Glutamatergic neuron (in vitro differentiated cells): ENCODE results near the gene BOC. TPM values are rescaled to one million over a fixed set of nuclear protein-coding genes. Genes with fewer than 3 reads are reported as not detected.

ENCODE experiments used
- DNase-seq: peaks from one replicate; pipeline ENCODE4 v3.0.0; 2022
- H3K27ac Mint-ChIP-seq: one replicate; pipeline ENCODE4 v1.8.0; 2020; ENCODE audit warnings: mild to moderate bottlenecking, mixed read lengths, inconsistent platforms; ENCODE audit not compliant: unreplicated experiment
- H3K27me3 Mint-ChIP-seq: one replicate; pipeline ENCODE4 v1.8.0; 2020; ENCODE audit warnings: mild to moderate bottlenecking, moderate library complexity, mixed read lengths, inconsistent platforms; ENCODE audit not compliant: unreplicated experiment
- H3K36me3 Mint-ChIP-seq: one replicate; pipeline ENCODE4 v1.8.0; 2020; ENCODE audit warnings: mild to moderate bottlenecking, mixed read lengths, inconsistent platforms; ENCODE audit not compliant: unreplicated experiment
- H3K4me1 Mint-ChIP-seq: one replicate; pipeline ENCODE4 v1.8.0; 2020; ENCODE audit warnings: mild to moderate bottlenecking, low read depth, mixed read lengths, inconsistent platforms; ENCODE audit not compliant: unreplicated experiment
- H3K4me3 Mint-ChIP-seq: one replicate; pipeline ENCODE4 v1.8.0; 2020; ENCODE audit warnings: mild to moderate bottlenecking, mixed read lengths, inconsistent platforms; ENCODE audit not compliant: unreplicated experiment
- H3K9me3 Mint-ChIP-seq: one replicate; pipeline ENCODE4 v1.8.0; 2020; ENCODE audit warnings: mild to moderate bottlenecking, moderate library complexity, mixed read lengths, inconsistent platforms; ENCODE audit not compliant: unreplicated experiment
- CTCF ChIP-seq: fragments of 200-600 bp; sonication (generic); IDR thresholded peaks from one replicate; pipeline ENCODE4 v1.5.0; 2021; ENCODE audit not compliant: partially characterized antibody, unreplicated experiment
- total RNA-seq: library from RNA; stranded (reverse); fragmentation: NEBNext Ultra II Directional; extraction: Animal tissue kit (Norgen Biotek cat#: 25700); gene quantifications from one replicate; pipeline ENCODE4 v1.2.1, GENCODE V29; 2021; ENCODE audit not compliant: unreplicated experiment

BOC gene
- total RNA-seq, 1 donor from 2014 or later = 32.9 TPM

DNA sequence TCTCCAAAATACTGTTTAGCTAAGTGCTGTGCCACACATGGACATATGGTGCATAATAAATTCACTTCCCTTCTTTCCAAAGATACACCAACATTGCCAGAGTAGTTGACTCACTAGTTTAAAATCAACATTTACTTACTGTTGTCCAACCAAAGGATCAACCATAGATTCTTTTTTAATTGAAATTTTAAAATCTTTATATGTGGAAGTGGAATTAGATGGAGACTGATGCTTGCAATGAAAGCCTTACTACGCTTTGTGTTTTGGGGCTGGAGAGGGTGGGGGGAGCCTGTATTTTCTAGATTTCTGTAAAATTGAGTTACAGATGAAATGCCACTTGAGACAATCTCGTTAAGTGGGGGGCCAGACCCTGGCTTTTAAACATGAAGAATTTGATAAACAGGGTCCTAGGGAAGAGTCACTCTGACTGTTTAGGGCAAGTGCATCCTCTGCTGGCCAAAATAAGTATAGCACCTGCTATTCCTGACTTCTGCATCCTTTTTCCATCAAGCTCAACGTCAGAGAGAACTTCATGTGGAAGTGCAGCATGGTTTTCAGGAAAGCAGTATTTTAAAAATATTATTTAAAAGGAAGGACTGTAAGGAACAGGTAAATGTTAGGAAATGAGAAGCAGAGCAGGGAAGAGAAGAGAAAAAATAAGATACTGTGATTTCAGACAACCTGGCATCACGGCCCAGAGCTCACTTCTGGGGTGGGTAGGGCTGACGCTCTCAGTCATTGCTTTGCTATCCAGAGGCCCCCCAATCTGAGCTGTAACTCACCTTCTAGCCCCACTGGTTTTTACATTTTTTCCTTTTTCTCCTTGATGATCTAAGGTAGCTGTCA, 76.7 kb downstream of the BOC start:
- peak; percentile 99 for TF ChIP-seq CTCF
- peak; percentile 65 for DNase-seq
- peak overlapping the region; percentile 48 for H3K27ac Mint-ChIP-seq
- no peaks in the 10 kb centered on the region for H3K27me3 Mint-ChIP-seq
- no peaks in the 10 kb centered on the region for H3K36me3 Mint-ChIP-seq
- H3K9me3 Mint-ChIP-seq = peaks cover 3% of the 10 kb centered on the region
- H3K4me3 Mint-ChIP-seq = no peak overlapping the region
- peaks cover 14% of the 10 kb centered on the region for H3K4me1 Mint-ChIP-seq

GRCh38 chr3:113288881-113289280, 77.5 kb downstream of the BOC start:
- Mint-ChIP-seq H3K27me3 (no peaks in the 10 kb centered on the region), H3K4me1 (peaks cover 14% of the 10 kb centered on the region), H3K9me3 (peaks cover 3% of the 10 kb centered on the region), H3K4me3 (no peak overlapping the region), H3K36me3 (no peaks in the 10 kb centered on the region), H3K27ac (no peak overlapping the region)
- no peak for TF ChIP-seq CTCF
- no peak for DNase-seq

- no peak for DNase-seq
- Mint-ChIP-seq H3K9me3 (no peaks in the 10 kb centered on the region), H3K27me3 (no peaks in the 10 kb centered on the region), H3K36me3 (no peaks in the 10 kb centered on the region), H3K4me1 (peaks cover 14% of the 10 kb centered on the region), H3K27ac (no peak overlapping the region), H3K4me3 (no peak overlapping the region)
- TF ChIP-seq CTCF = no peak
These were observed 80.2 kb downstream of the BOC start for GRCh38 chr3:113291572-113291971.

DNA sequence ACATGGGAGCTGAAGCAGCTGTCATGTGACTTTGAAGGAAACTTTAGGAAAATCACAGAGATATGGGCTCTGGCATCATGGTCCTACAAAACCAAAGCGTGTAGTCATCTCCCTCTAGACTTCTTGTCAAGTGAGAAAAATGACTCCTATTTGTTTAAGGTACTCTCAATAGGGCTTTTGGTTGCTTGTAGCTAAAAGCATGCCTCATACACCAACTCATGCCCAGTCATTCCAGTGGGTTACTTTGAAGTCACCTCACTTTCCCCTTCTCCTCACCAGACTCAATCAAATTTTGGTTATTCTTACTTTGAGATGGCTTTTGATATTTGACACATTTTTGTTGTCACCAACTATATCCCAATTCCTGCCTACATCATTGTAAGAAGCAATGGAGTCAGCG, 81.6 kb downstream of the BOC start:
- no peak for DNase-seq
- TF ChIP-seq CTCF = no peak
- no peak overlapping the region for H3K4me3 Mint-ChIP-seq
- H3K36me3 Mint-ChIP-seq = no peaks in the 10 kb centered on the region
- no peaks in the 10 kb centered on the region for H3K27me3 Mint-ChIP-seq
- no peaks in the 10 kb centered on the region for H3K9me3 Mint-ChIP-seq
- H3K27ac Mint-ChIP-seq = no peak overlapping the region
- H3K4me1 Mint-ChIP-seq = peaks cover 9% of the 10 kb centered on the region

DNA sequence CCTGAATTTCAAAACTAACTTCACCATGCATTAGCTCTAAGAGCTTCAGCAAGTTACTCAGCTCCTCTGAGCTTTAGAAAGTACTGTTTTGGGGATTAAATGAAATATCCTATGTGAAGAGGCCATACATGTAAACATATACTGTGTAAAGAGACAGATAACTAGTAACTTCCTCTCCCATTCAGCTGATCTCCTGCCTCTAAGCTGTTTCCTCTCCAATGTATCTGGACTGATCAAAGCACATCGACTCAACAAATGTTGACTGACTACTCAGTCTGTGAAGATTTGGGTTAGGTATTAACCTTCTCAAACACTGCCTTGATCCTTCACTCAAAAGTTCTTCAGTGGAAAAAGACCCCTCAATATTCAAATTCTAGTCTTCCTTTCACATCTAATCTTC, 82.0 kb downstream of the BOC start:
- H3K4me1 Mint-ChIP-seq = peaks cover 8% of the 10 kb centered on the region
- TF ChIP-seq CTCF = no peak
- H3K36me3 Mint-ChIP-seq = no peaks in the 10 kb centered on the region
- no peak overlapping the region for H3K4me3 Mint-ChIP-seq
- no peaks in the 10 kb centered on the region for H3K27me3 Mint-ChIP-seq
- DNase-seq = no peak
- H3K27ac Mint-ChIP-seq = no peak overlapping the region
- no peaks in the 10 kb centered on the region for H3K9me3 Mint-ChIP-seq
